Chondrocyte (in vitro differentiated cells): ENCODE measurements around the gene KIF4B. TPM values are rescaled to one million over a fixed set of nuclear protein-coding genes. Genes with fewer than 3 reads are reported as not detected.

ENCODE experiments used
- DNase-seq: peaks from one replicate; pipeline ENCODE4 v3.0.0; 2021; ENCODE audit warnings: mixed read lengths, low spot score
- H3K27ac Mint-ChIP-seq: one replicate; pipeline ENCODE4 v1.8.0; 2021; ENCODE audit warnings: mild to moderate bottlenecking, moderate library complexity, mixed read lengths; ENCODE audit not compliant: unreplicated experiment
- H3K27me3 Mint-ChIP-seq: 2 replicates; pipeline ENCODE4 v1.8.0; 2021; ENCODE audit warnings: low read depth, mixed read lengths
- H3K36me3 Mint-ChIP-seq: 2 replicates; pipeline ENCODE4 v1.8.0; 2021; ENCODE audit warnings: low read depth, mixed read lengths
- H3K4me1 Mint-ChIP-seq: 2 replicates; pipeline ENCODE4 v1.8.0; 2021; ENCODE audit warnings: low read depth, mild to moderate bottlenecking, mixed read lengths
- H3K4me3 Mint-ChIP-seq: one replicate; pipeline ENCODE4 v1.8.0; 2021; ENCODE audit warnings: mild to moderate bottlenecking, moderate library complexity, mixed read lengths; ENCODE audit not compliant: unreplicated experiment
- H3K9me3 Mint-ChIP-seq: 2 replicates; pipeline ENCODE4 v1.8.0; 2021; ENCODE audit warnings: low read depth, mixed read lengths
- total RNA-seq: library from RNA; stranded (reverse); gene quantifications from 3 replicates; pipeline ENCODE4 v1.2.1, GENCODE V29; 2021
- TF ChIP-seq, protein P1 (sequence below): fragments of 200-600 bp; sonication (generic); IDR thresholded peaks from 2 replicates; pipeline ENCODE4 v1.5.0; 2021; ENCODE audit warnings: antibody characterized with exemption, mild to moderate bottlenecking, moderate library complexity

Gene KIF4B
- total RNA-seq, 1 donor from 2014 or later = 0.07 TPM

DNA sequence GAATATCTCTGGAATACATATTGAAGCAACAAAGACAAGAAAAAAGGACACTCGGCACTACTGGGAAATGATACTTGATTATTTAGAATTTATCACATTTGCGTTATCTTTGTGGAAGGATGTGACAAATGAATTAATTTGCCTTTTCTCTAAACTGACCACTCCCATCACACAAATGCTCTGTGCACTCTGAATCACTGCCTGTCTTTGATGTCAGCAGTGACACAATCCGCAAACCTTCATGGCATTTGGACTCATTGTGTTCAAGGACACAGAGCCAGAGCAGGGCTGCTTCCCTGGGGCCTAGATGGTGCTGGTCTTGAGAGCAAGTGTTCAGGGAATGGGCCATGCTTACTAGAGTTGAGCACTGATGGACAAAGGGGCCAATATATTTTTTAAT is 4.9 kb upstream of the KIF4B start:
- no peak overlapping the region for H3K4me3 Mint-ChIP-seq
- H3K4me1 Mint-ChIP-seq = no peaks in the 10 kb centered on the region
- H3K27me3 Mint-ChIP-seq = peaks cover 31% of the 10 kb centered on the region
- no peaks in the 10 kb centered on the region for H3K36me3 Mint-ChIP-seq
- TF ChIP-seq, protein P1, sequence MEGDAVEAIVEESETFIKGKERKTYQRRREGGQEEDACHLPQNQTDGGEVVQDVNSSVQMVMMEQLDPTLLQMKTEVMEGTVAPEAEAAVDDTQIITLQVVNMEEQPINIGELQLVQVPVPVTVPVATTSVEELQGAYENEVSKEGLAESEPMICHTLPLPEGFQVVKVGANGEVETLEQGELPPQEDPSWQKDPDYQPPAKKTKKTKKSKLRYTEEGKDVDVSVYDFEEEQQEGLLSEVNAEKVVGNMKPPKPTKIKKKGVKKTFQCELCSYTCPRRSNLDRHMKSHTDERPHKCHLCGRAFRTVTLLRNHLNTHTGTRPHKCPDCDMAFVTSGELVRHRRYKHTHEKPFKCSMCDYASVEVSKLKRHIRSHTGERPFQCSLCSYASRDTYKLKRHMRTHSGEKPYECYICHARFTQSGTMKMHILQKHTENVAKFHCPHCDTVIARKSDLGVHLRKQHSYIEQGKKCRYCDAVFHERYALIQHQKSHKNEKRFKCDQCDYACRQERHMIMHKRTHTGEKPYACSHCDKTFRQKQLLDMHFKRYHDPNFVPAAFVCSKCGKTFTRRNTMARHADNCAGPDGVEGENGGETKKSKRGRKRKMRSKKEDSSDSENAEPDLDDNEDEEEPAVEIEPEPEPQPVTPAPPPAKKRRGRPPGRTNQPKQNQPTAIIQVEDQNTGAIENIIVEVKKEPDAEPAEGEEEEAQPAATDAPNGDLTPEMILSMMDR = no peak
- DNase-seq = no peak
- no peak overlapping the region for H3K27ac Mint-ChIP-seq
- peaks cover 4% of the 10 kb centered on the region for H3K9me3 Mint-ChIP-seq

DNA sequence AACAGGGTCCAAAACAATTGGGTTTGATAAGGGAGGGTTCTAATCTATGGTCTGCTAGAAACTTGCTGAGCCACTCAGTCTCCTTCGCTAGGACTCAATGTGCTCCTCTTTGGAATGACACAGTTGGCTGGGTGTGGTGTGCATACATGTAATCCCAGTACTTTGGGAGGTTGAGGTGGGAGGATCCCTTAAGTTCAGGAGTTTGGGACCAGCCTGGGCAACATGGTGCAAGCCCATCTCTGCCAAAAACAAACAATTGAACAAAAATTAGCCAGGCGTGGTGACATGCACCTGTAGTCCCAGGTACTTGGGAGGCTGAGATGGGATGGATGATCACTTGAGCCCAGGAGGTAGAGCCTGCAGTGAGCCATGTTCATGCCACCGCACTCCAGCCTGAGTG is 2.7 kb upstream of the KIF4B start:
- no peak for DNase-seq
- Mint-ChIP-seq H3K27ac (no peak overlapping the region), H3K4me1 (no peaks in the 10 kb centered on the region), H3K36me3 (peaks cover 1% of the 10 kb centered on the region), H3K27me3 (peaks cover 43% of the 10 kb centered on the region), H3K4me3 (no peak overlapping the region), H3K9me3 (peaks cover 9% of the 10 kb centered on the region)
- TF ChIP-seq, protein P1 = no peak

DNA sequence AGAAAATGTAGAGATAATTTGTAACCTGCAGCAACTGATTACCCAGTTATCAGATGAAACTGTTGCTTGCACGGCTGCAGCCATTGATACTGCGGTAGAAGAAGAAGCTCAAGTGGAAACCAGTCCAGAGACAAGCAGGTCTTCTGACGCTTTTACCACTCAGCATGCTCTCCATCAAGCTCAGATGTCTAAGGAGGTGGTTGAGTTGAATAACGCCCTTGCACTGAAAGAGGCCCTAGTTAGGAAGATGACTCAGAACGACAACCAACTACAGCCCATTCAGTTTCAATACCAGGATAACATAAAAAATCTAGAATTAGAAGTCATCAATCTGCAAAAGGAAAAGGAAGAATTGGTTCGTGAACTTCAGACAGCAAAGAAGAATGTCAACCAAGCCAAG is 1.7 kb downstream of the KIF4B start:
- peaks cover 1% of the 10 kb centered on the region for H3K36me3 Mint-ChIP-seq
- H3K9me3 Mint-ChIP-seq = peaks cover 9% of the 10 kb centered on the region
- TF ChIP-seq, protein P1 = no peak
- H3K27me3 Mint-ChIP-seq = peaks cover 45% of the 10 kb centered on the region
- DNase-seq = no peak
- no peak overlapping the region for H3K27ac Mint-ChIP-seq
- no peak overlapping the region for H3K4me3 Mint-ChIP-seq
- no peaks in the 10 kb centered on the region for H3K4me1 Mint-ChIP-seq

DNA sequence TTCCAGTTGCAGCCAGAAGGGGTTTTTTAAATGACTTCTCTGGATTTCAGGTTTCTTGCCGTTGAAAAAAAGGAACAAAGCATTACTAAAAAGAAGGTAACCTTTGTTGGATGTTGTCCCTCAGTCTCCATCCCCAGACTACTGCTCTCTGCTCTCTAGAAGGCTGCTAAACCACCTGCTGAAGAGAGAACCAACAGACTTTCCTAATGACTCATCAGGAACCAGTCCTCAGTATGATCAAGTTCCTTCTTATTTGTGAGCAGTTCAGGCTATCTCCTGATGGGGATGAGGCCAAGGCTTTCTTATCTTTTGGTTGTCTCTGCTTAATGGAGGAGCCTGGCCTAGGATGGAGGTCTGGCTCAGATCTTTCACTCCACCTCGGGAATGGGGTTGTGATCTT is 4.1 kb downstream of the KIF4B start:
- H3K36me3 Mint-ChIP-seq = peaks cover 1% of the 10 kb centered on the region
- no peak for DNase-seq
- no peak overlapping the region for H3K4me3 Mint-ChIP-seq
- H3K27ac Mint-ChIP-seq = no peak overlapping the region
- H3K4me1 Mint-ChIP-seq = no peaks in the 10 kb centered on the region
- peaks cover 9% of the 10 kb centered on the region for H3K9me3 Mint-ChIP-seq
- peaks cover 41% of the 10 kb centered on the region for H3K27me3 Mint-ChIP-seq
- TF ChIP-seq, protein P1 = no peak

DNA sequence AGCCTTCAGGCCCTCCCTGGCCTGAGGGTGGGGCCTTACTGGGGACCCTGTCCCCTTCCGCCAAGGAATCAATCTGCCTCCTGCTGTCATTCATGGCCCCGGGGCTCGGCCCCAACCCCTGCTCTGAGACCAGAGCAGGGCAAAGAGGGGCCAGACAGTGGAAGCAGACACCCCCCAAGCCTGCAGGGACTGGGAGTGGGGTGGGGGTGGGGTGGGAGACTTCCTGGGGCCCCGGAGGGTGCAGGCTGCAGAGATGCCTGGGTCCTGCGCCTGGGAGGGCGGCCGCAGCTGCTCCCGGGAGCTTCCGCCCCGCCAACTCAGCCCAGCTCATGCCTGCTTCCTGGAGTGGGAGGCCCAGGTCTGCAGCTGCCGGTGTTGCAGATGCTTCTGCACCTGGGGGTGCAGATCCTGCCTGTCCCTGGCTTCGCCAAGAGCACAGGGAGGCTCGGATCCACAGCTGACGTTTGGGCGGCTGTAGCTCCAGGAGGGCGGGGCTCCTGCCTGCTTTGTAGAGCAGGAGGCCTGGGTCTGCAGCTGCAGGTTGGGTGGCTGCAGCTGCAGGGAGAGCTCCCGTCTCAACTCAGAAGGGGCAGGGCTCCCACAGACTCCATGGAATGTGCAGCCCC is 6.2 kb downstream of the KIF4B start:
- peaks cover 31% of the 10 kb centered on the region for H3K27me3 Mint-ChIP-seq
- no peak for DNase-seq
- H3K4me3 Mint-ChIP-seq = no peak overlapping the region
- H3K9me3 Mint-ChIP-seq = peaks cover 6% of the 10 kb centered on the region
- TF ChIP-seq, protein P1 = no peak
- H3K36me3 Mint-ChIP-seq = peaks cover 1% of the 10 kb centered on the region
- no peaks in the 10 kb centered on the region for H3K4me1 Mint-ChIP-seq
- H3K27ac Mint-ChIP-seq = no peak overlapping the region
